Keratinocyte (primary cell): ENCODE measurements around the gene ANAPC2. TPM values are rescaled to one million over a fixed set of nuclear protein-coding genes. Genes with fewer than 3 reads are reported as not detected.

Source experiments
- DNase-seq: peaks from one replicate; pipeline ENCODE4 v3.0.0-alpha.2; 2011; ENCODE audit warnings: low read depth, missing footprints, low spot score
- FAIRE-seq: peaks from 2 replicates; lab custom pipeline; 2011; peaks lifted over from hg19 to GRCh38; lab: Jason Lieb, UNC
- H2AFZ ChIP-seq: 2 replicates; pipeline ENCODE4 v1.6.0; 2012; ENCODE audit warnings: low read length, control low read depth, inconsistent platforms; ENCODE audit not compliant: control insufficient read depth
- H3K27ac ChIP-seq: 2 replicates; pipeline ENCODE4 v1.5.1; 2011; ENCODE audit warnings: low read length; ENCODE audit not compliant: control insufficient read depth, insufficient read depth
- H3K27me3 ChIP-seq: 3 replicates; pipeline ENCODE4 v1.6.0; 2011; ENCODE audit warnings: low read length; ENCODE audit not compliant: control insufficient read depth, insufficient read depth; ENCODE audit errors: extremely low read depth
- H3K36me3 ChIP-seq, 2 experiments: 2 replicates in 1 of 2; 3 replicates in 1 of 2; pipeline ENCODE4 v1.5.1; 2011; ENCODE audit warnings: low read length in 2 of 2, mild to moderate bottlenecking in 1 of 2; ENCODE audit not compliant: control insufficient read depth in 2 of 2, insufficient read depth in 2 of 2; ENCODE audit errors: extremely low read depth in 1 of 2
- H3K4me1 ChIP-seq: 3 replicates; pipeline ENCODE4 v1.5.1; 2011; ENCODE audit warnings: low read length; ENCODE audit not compliant: control insufficient read depth, insufficient read depth; ENCODE audit errors: extremely low read depth
- H3K4me2 ChIP-seq: 3 replicates; pipeline ENCODE4 v1.6.0; 2011; ENCODE audit warnings: low read depth, low read length; ENCODE audit not compliant: control insufficient read depth, insufficient read depth; ENCODE audit errors: extremely low read depth
- H3K4me3 ChIP-seq, 3 experiments: fragments of 200-600 bp in 1 of 3; sonication (generic) in 1 of 3; 2 replicates in 2 of 3; 3 replicates in 1 of 3; pipeline ENCODE4 v1.5.1; 2011 to 2016; ENCODE audit warnings: low read length in 3 of 3, mild to moderate bottlenecking in 3 of 3, control low read depth in 2 of 3, inconsistent platforms in 1 of 3, low read depth in 1 of 3, mixed read lengths in 1 of 3, mixed run types in 1 of 3, moderate library complexity in 1 of 3; ENCODE audit not compliant: control insufficient read depth in 2 of 3, insufficient read depth in 2 of 3; ENCODE audit errors: extremely low read depth in 1 of 3
- H3K79me2 ChIP-seq: 2 replicates; pipeline ENCODE4 v1.6.0; 2012; ENCODE audit warnings: low read length; ENCODE audit not compliant: control insufficient read depth, insufficient read depth
- H3K9ac ChIP-seq: 3 replicates; pipeline ENCODE4 v1.6.0; 2011; ENCODE audit warnings: low read length; ENCODE audit not compliant: control insufficient read depth, insufficient read depth; ENCODE audit errors: extremely low read depth
- H3K9me1 ChIP-seq: 3 replicates; pipeline ENCODE4 v1.6.0; 2011; ENCODE audit warnings: low read length; ENCODE audit not compliant: control insufficient read depth, insufficient read depth; ENCODE audit errors: extremely low read depth
- H3K9me3 ChIP-seq: 2 replicates; pipeline ENCODE4 v1.5.1; 2012; ENCODE audit warnings: low read depth, low read length; ENCODE audit not compliant: control insufficient read depth
- H4K20me1 ChIP-seq: 3 replicates; pipeline ENCODE4 v1.6.0; 2011; ENCODE audit warnings: low read length; ENCODE audit not compliant: control insufficient read depth, insufficient read depth; ENCODE audit errors: extremely low read depth
- EZH2 ChIP-seq: IDR thresholded peaks from one replicate; pipeline ENCODE4 v1.6.1; 2012; ENCODE audit warnings: inconsistent platforms, mild to moderate bottlenecking, low read length, moderate library complexity
- dilution Hi-C: fragments of 300-500 bp; cut with MboI; formaldehyde crosslinking; loops from one replicate; pipeline ENCODE4 v1.7.0; 2020; ENCODE audit warnings: low sequenced_read_pairs; ENCODE audit not compliant: extremely low pct_ligation_motif_present
- polyA plus RNA-seq, 5 experiments: library from polyadenylated mRNA; depleted of rRNA in 3 of 5; stranded (reverse) in 3 of 5; stranded (forward) in 1 of 5; unstranded in 1 of 5; fragments of >200 nt; gene quantifications; 1 replicate in 1 of 5; 2 replicates in 3 of 5; 3 replicates in 1 of 5; pipeline versions ENCODE4 v1.2.1 to v1.2.3, GENCODE V29; 2011 to 2012; ENCODE audit warnings: missing spikeins in 2 of 5, low read depth in 1 of 5, low replicate concordance in 1 of 5
- TF ChIP-seq, protein P1 (sequence below), 3 experiments: IDR thresholded peaks in 1 of 3; conservative IDR thresholded peaks in 1 of 3; optimal IDR thresholded peaks in 1 of 3; 2 replicates in 2 of 3; 3 replicates in 1 of 3; pipeline versions ENCODE3 to v1.5.1; 2011; ENCODE audit warnings: low read length in 3 of 3, mild to moderate bottlenecking in 3 of 3, moderate library complexity in 2 of 3, control low read depth in 1 of 3, inconsistent platforms in 1 of 3; ENCODE audit not compliant: insufficient read depth in 2 of 3; ENCODE audit errors: extremely low read depth in 1 of 3

ANAPC2 gene
- polyA plus RNA-seq, 1 donor (not counting 4 experiments of a cell fraction or from before 2014, with no cell fraction given) = 11.9 TPM

DNA sequence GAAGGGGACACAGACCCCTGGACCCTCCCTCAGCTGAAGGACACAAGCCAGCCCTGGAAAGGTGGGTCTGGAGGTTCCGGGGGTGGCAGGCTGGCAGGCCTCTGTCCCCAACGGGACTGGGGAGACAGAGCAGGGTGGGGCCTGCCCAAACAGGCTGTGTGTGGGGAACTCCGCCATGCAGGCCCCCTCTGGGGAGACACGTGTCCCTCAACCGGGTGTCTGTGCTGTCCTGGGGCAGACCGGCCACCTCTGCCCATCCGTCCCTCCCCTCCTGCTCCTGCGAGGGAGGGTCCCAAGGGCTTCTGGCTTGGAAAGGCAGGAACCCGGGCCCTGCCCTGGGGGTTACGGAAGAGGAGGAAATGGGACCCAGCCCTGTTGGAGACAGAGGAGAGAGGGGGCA, 43.7 kb upstream of the ANAPC2 start:
- Histone ChIP-seq H3K9me1 (no peaks in the 10 kb centered on the region), H3K4me1 (peaks cover 6% of the 10 kb centered on the region), H3K79me2 (no peaks in the 10 kb centered on the region), H3K4me3 (no peak overlapping the region), H2AFZ (no peak overlapping the region), H3K4me2 (no peak overlapping the region), H3K27ac (no peak overlapping the region), H4K20me1 (no peaks in the 10 kb centered on the region), H3K9ac (no peak overlapping the region), H3K36me3 (no peaks in the 10 kb centered on the region), H3K27me3 (peaks cover 15% of the 10 kb centered on the region), H3K9me3 (no peaks in the 10 kb centered on the region)
- TF ChIP-seq EZH2 = no peak
- TF ChIP-seq, protein P1, sequence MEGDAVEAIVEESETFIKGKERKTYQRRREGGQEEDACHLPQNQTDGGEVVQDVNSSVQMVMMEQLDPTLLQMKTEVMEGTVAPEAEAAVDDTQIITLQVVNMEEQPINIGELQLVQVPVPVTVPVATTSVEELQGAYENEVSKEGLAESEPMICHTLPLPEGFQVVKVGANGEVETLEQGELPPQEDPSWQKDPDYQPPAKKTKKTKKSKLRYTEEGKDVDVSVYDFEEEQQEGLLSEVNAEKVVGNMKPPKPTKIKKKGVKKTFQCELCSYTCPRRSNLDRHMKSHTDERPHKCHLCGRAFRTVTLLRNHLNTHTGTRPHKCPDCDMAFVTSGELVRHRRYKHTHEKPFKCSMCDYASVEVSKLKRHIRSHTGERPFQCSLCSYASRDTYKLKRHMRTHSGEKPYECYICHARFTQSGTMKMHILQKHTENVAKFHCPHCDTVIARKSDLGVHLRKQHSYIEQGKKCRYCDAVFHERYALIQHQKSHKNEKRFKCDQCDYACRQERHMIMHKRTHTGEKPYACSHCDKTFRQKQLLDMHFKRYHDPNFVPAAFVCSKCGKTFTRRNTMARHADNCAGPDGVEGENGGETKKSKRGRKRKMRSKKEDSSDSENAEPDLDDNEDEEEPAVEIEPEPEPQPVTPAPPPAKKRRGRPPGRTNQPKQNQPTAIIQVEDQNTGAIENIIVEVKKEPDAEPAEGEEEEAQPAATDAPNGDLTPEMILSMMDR (optimal IDR thresholded peaks at IDR 0.05 in 1 of 3, IDR thresholded peaks at IDR 0.05 in 1 of 3, conservative IDR thresholded peaks at IDR 0.05 in 1 of 3; ENCODE audit: extremely low read depth in 1 of 3, insufficient read depth in 2 of 3, low read length in 3 of 3) = no peak
- DNase-seq (no peak), FAIRE-seq (no peak)
- dilution Hi-C loops = no loop called here

DNA sequence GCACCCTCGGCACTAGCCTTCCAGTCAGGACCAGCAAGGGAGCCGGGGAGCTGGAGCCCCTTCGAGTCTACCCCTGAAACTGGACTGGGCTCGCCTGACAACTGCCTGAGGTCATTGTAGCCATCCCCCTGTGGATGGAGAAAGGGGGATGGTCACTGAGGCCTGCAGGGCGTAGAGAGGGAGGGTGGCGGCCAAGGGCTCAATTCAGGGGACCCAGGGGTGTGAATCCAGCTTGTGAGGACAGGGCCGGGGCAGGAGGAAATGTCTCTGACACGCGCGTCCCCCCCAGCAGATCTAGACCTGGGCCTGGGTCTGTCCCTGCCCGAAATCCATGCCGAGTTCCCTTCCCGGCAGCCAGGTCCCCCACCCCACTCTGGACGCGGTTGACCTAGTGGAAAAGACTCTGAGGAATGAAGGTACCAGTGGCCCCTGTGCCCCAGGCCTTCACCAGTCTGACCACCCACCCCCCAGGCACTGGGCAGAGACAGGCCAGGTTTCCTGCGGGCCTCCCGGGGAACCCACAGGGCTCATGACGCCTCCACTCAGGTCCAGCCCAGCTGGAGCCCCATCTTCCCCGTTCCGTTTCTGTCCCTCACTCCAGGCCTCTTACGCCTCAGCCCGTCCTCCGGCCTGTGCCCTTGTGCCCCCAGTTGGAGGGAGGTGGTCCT, 43.1 kb upstream of the ANAPC2 start:
- Histone ChIP-seq H3K36me3 (no peaks in the 10 kb centered on the region), H2AFZ (no peak overlapping the region), H3K4me3 (no peak overlapping the region), H3K27ac (no peak overlapping the region), H3K4me2 (no peak overlapping the region), H3K9me3 (no peaks in the 10 kb centered on the region), H3K79me2 (no peaks in the 10 kb centered on the region), H3K27me3 (peaks cover 15% of the 10 kb centered on the region), H3K4me1 (peaks cover 12% of the 10 kb centered on the region), H3K9me1 (no peaks in the 10 kb centered on the region), H3K9ac (no peak overlapping the region), H4K20me1 (no peaks in the 10 kb centered on the region)
- no peak for TF ChIP-seq EZH2
- TF ChIP-seq, protein P1 (optimal IDR thresholded peaks at IDR 0.05 in 1 of 3, IDR thresholded peaks at IDR 0.05 in 1 of 3, conservative IDR thresholded peaks at IDR 0.05 in 1 of 3; ENCODE audit: extremely low read depth in 1 of 3, insufficient read depth in 2 of 3, low read length in 3 of 3) = no peak
- no peak for DNase-seq
- no peak for FAIRE-seq
- dilution Hi-C loops = no loop called here
